WTC11 (cell line): Measurements from ENCODE around the gene PROC. TPM values are rescaled to one million over a fixed set of nuclear protein-coding genes. Genes with fewer than 3 reads are reported as not detected.

Experiments
- ATAC-seq: fragments of 200-7000 bp; cut with Tn5 transposase; 2 replicates; pipeline ENCODE4 v1.10.0; 2021; ENCODE audit warnings: mild to moderate bottlenecking, moderate library complexity
- CTCF ChIA-PET: fragments of 300-600 bp; sonication (Branson Sonifier 250); formaldehyde crosslinking; loops from one replicate; lab custom pipeline; 2021; ENCODE audit warnings: antibody characterized with exemption; lab: Charles Lee
- POLR2A ChIA-PET: fragments of 350-600 bp; sonication (Branson Sonifier 250); formaldehyde crosslinking; loops from one replicate; lab custom pipeline; 2021; ENCODE audit warnings: antibody characterized with exemption; lab: Charles Lee
- DNase-seq: peaks from one replicate; pipeline ENCODE4 v3.0.0; 2021; ENCODE audit warnings: low spot score
- H3K27ac Mint-ChIP-seq: 2 replicates; pipeline ENCODE4 v1.8.0; 2021; ENCODE audit warnings: mixed read lengths
- H3K27me3 Mint-ChIP-seq: 2 replicates; pipeline ENCODE4 v1.8.0; 2021; ENCODE audit warnings: low read depth, mild to moderate bottlenecking, moderate library complexity, mixed read lengths
- H3K36me3 Mint-ChIP-seq: 2 replicates; pipeline ENCODE4 v1.8.0; 2021; ENCODE audit warnings: mixed read lengths
- H3K4me1 Mint-ChIP-seq: 2 replicates; pipeline ENCODE4 v1.8.0; 2022; ENCODE audit warnings: mixed read lengths
- H3K4me3 Mint-ChIP-seq: 2 replicates; pipeline ENCODE4 v1.8.0; 2021; ENCODE audit warnings: mild to moderate bottlenecking, moderate library complexity, mixed read lengths
- H3K9me3 Mint-ChIP-seq: 2 replicates; pipeline ENCODE4 v1.8.0; 2021; ENCODE audit warnings: mixed read lengths
- CDX4 ChIP-seq: fragments of 250-450 bp; sonication (Bioruptor Pico); IDR thresholded peaks from 2 replicates; pipeline ENCODE4 v1.9.0; 2021; ENCODE audit warnings: moderate library complexity, mild to moderate bottlenecking, inconsistent platforms, borderline replicate concordance
- FOXK1 ChIP-seq: sonication (generic); formaldehyde crosslinking; IDR thresholded peaks from 2 replicates; pipeline ENCODE4 v1.8.0; 2022; ENCODE audit warnings: mild to moderate bottlenecking, moderate library complexity, missing genetic modification reagents
- FOXP1 ChIP-seq: sonication (generic); formaldehyde crosslinking; IDR thresholded peaks from 2 replicates; pipeline ENCODE4 v1.8.0; 2022; ENCODE audit warnings: missing genetic modification reagents, mild to moderate bottlenecking, moderate library complexity, borderline replicate concordance
- GTF2I ChIP-seq: fragments of 250-450 bp; sonication (Bioruptor Pico); conservative IDR thresholded peaks from 2 replicates; pipeline ENCODE4 v1.4.0; 2021; ENCODE audit warnings: mild to moderate bottlenecking
- HMGA2 ChIP-seq: fragments of 250-450 bp; sonication (Bioruptor Pico); IDR thresholded peaks from 2 replicates; pipeline ENCODE4 v1.4.0; 2021; ENCODE audit warnings: mild to moderate bottlenecking, moderate library complexity
- MAX ChIP-seq: sonication (generic); formaldehyde crosslinking; IDR thresholded peaks from 2 replicates; pipeline ENCODE4 v1.8.0; 2022; ENCODE audit warnings: mild to moderate bottlenecking, missing genetic modification reagents
- MYBL2 ChIP-seq: sonication (generic); formaldehyde crosslinking; IDR thresholded peaks from 2 replicates; pipeline ENCODE4 v1.8.1; 2023; ENCODE audit warnings: mild to moderate bottlenecking, moderate library complexity, missing genetic modification reagents
- NR1H2 ChIP-seq: sonication (generic); formaldehyde crosslinking; IDR thresholded peaks from 2 replicates; pipeline ENCODE4 v1.9.0; 2021; ENCODE audit warnings: mild to moderate bottlenecking, moderate library complexity, missing genetic modification reagents
- NR3C1 ChIP-seq: sonication (generic); formaldehyde crosslinking; conservative IDR thresholded peaks from 2 replicates; pipeline ENCODE4 v1.8.1; 2023; ENCODE audit warnings: low read depth, mild to moderate bottlenecking, missing genetic modification reagents
- OVOL2 ChIP-seq: fragments of 250-450 bp; sonication (Bioruptor Pico); IDR thresholded peaks from 2 replicates; pipeline ENCODE4 v1.9.0; 2021; ENCODE audit warnings: mild to moderate bottlenecking, borderline replicate concordance
- STAT6 ChIP-seq: sonication (generic); formaldehyde crosslinking; conservative IDR thresholded peaks from 2 replicates; pipeline ENCODE4 v1.8.1; 2023; ENCODE audit warnings: mild to moderate bottlenecking, low read depth, missing genetic modification reagents, moderate library complexity
- TCF7 ChIP-seq: sonication (generic); formaldehyde crosslinking; IDR thresholded peaks from 2 replicates; pipeline ENCODE4 v1.8.0; 2022; ENCODE audit warnings: mild to moderate bottlenecking, low read depth, missing genetic modification reagents, moderate library complexity
- TEAD4 ChIP-seq: sonication (generic); formaldehyde crosslinking; IDR thresholded peaks from 2 replicates; pipeline ENCODE4 v1.8.0; 2022; ENCODE audit warnings: mild to moderate bottlenecking, missing genetic modification reagents
- USF1 ChIP-seq: sonication (generic); formaldehyde crosslinking; IDR thresholded peaks from 2 replicates; pipeline ENCODE4 v1.8.0; 2022; ENCODE audit warnings: mild to moderate bottlenecking, missing genetic modification reagents
- ZNF281 ChIP-seq: sonication (generic); formaldehyde crosslinking; IDR thresholded peaks from 2 replicates; pipeline ENCODE4 v1.8.0; 2023; ENCODE audit warnings: mild to moderate bottlenecking, missing genetic modification reagents
- ZNF396 ChIP-seq: fragments of 250-450 bp; sonication (Bioruptor Pico); IDR thresholded peaks from 2 replicates; pipeline ENCODE4 v1.8.0; 2021; ENCODE audit warnings: mild to moderate bottlenecking, moderate library complexity, borderline replicate concordance
- ZNF425 ChIP-seq: fragments of 250-450 bp; sonication (Bioruptor Pico); conservative IDR thresholded peaks from 2 replicates; pipeline ENCODE4 v1.9.0; 2021; ENCODE audit warnings: mild to moderate bottlenecking
- ZNF671 ChIP-seq: fragments of 250-450 bp; sonication (Bioruptor Pico); IDR thresholded peaks from 2 replicates; pipeline ENCODE4 v1.8.0; 2021; ENCODE audit warnings: mild to moderate bottlenecking
- ZSCAN18 ChIP-seq: fragments of 250-450 bp; sonication (Bioruptor Pico); IDR thresholded peaks from 2 replicates; pipeline ENCODE4 v2.1.2; 2022; ENCODE audit warnings: mild to moderate bottlenecking, moderate library complexity
- total RNA-seq: library from RNA; stranded (reverse); gene quantifications from 3 replicates; pipeline ENCODE4 v1.2.3, GENCODE V29; 2021

The PROC gene
- total RNA-seq, 1 experiment from 2014 or later: 0.59 TPM

- TF ChIP-seq STAT6 (CRISPR knock-in tag): no peak
Observed at GRCh38 chr2:127417406-127417805, 821 bp upstream of the PROC start (continued).

- peaks cover 20% of the 10 kb centered on the region for H3K4me1 Mint-ChIP-seq
- ATAC-seq (no peak), DNase-seq (no peak)
- ChIA-PET CTCF (interaction anchor here (0.9 to 2.7 kb wide), 4 partner anchors 37 to 76 kb away, joined by 3 to 7 read pairs (median 4); no protein-coding TSS in a partner anchor), POLR2A (no interaction called here)
- H3K9me3 Mint-ChIP-seq: no peaks in the 10 kb centered on the region
- TF ChIP-seq USF1 (CRISPR knock-in tag) (no peak), MAX (CRISPR knock-in tag) (no peak), ZSCAN18 (no peak), ZNF671 (CRISPR knock-in tag) (no peak), FOXP1 (no peak), ZNF425 (CRISPR knock-in tag) (no peak), TEAD4 (CRISPR knock-in tag) (no peak), HMGA2 (no peak), FOXK1 (CRISPR knock-in tag) (no peak), ZNF396 (CRISPR knock-in tag) (no peak), OVOL2 (no peak), NR1H2 (CRISPR knock-in tag) (no peak), STAT6 (CRISPR knock-in tag) (no peak)
- H3K36me3 Mint-ChIP-seq: no peaks in the 10 kb centered on the region
- H3K27me3 Mint-ChIP-seq: peaks cover 78% of the 10 kb centered on the region
- no peak overlapping the region for H3K27ac Mint-ChIP-seq
- H3K4me3 Mint-ChIP-seq: no peak overlapping the region
Observed at GRCh38 chr2:127419112-127419430, 844 bp downstream of the PROC start.

- Mint-ChIP-seq H3K9me3 (no peaks in the 10 kb centered on the region), H3K27me3 (peaks cover 78% of the 10 kb centered on the region), H3K27ac (no peak overlapping the region), H3K4me3 (no peak overlapping the region), H3K36me3 (no peaks in the 10 kb centered on the region), H3K4me1 (peaks cover 21% of the 10 kb centered on the region)
- DNase-seq (no peak), ATAC-seq (no peak)
- POLR2A ChIA-PET: no interaction called here
- CTCF ChIA-PET: interaction anchor here (0.9 to 2.7 kb wide), 4 partner anchors 37 to 77 kb away, joined by 3 to 7 read pairs (median 4); no protein-coding TSS in a partner anchor
- TF ChIP-seq GTF2I (CRISPR knock-in tag) (no peak), ZNF281 (CRISPR knock-in tag) (no peak), CDX4 (CRISPR knock-in tag) (no peak), FOXP1 (no peak), NR3C1 (CRISPR knock-in tag) (no peak), TCF7 (CRISPR knock-in tag) (no peak), MYBL2 (CRISPR knock-in tag) (no peak)
Observed at GRCh38 chr2:127419448-127420038, 1.3 kb downstream of the PROC start.
